HepG2 (cell line): ENCODE results near the gene ADAM10. TPM values are rescaled to one million over a fixed set of nuclear protein-coding genes. Genes with fewer than 3 reads are reported as not detected.

Experiments
- ATAC-seq: fragments of 200-7000 bp; cut with Tn5 transposase; 3 replicates; pipeline ENCODE4 v1.9.1; 2020; ENCODE audit warnings: mild to moderate bottlenecking, moderate library complexity
- BruUV-seq: library from RNA; stranded (reverse); fragments of 400-500 nt; replicated peaks from 2 replicates; lab custom pipeline; 2021; lab: Mats Ljungman, UMichigan
- CTCF ChIA-PET: fragments of 300-600 bp; formaldehyde crosslinking; extraction: SDS; loops from one replicate; lab custom pipeline; 2021; ENCODE audit warnings: low total read pairs, inconsistent platforms, low intra/inter-chr PET ratio; lab: Yijun Ruan, JAX
- POLR2A ChIA-PET: fragments of 350-600 bp; sonication (Branson Sonifier 250); formaldehyde crosslinking; loops from one replicate; lab custom pipeline; 2020; ENCODE audit warnings: antibody characterized with exemption, inconsistent platforms; lab: Yijun Ruan, JAX
- DNase-seq: peaks from one replicate; pipeline ENCODE4 v3.0.0-alpha.2; 2015; ENCODE audit warnings: low spot score
- FAIRE-seq: peaks from 3 replicates; lab custom pipeline; 2011; peaks lifted over from hg19 to GRCh38; lab: Jason Lieb, UNC
- H2AFZ ChIP-seq: one replicate; pipeline ENCODE4 v1.6.1; 2011; ENCODE audit warnings: low read length, inconsistent platforms
- H3K27ac ChIP-seq: fragments of 300-600 bp; 3 replicates; pipeline ENCODE4 v1.8.0; 2011; ENCODE audit warnings: mixed run types, mild to moderate bottlenecking, mixed read lengths, low read length, inconsistent platforms; ENCODE audit not compliant: insufficient read depth; ENCODE audit errors: extremely low read length
- H3K27me3 ChIP-seq, 2 experiments: fragments of 200-600 bp in 1 of 2; 2 replicates in 1 of 2; 3 replicates in 1 of 2; pipeline versions ENCODE4 v1.6.0 to v1.8.0; 2011; ENCODE audit warnings: low read length in 2 of 2, mild to moderate bottlenecking in 2 of 2, moderate library complexity in 2 of 2, inconsistent platforms in 1 of 2; ENCODE audit not compliant: insufficient read depth in 2 of 2, control insufficient read depth in 1 of 2
- H3K36me3 ChIP-seq, 2 experiments: fragments of 200-600 bp in 1 of 2; replicated peaks in 1 of 2; 2 replicates in 1 of 2; 3 replicates in 1 of 2; pipeline versions ENCODE4 v1.5.1 to v1.8.0; 2011; ENCODE audit warnings: low read length in 2 of 2, inconsistent platforms in 1 of 2; ENCODE audit not compliant: insufficient read depth in 2 of 2, control insufficient read depth in 1 of 2
- H3K4me1 ChIP-seq: 2 replicates; pipeline ENCODE4 v1.5.1; 2012; ENCODE audit warnings: low read length, inconsistent platforms; ENCODE audit not compliant: insufficient read depth
- H3K4me2 ChIP-seq: 2 replicates; pipeline ENCODE4 v1.6.0; 2011; ENCODE audit warnings: low read depth, low read length, inconsistent platforms
- H3K4me3 ChIP-seq, 3 experiments: fragments of 200-600 bp in 1 of 3; sonication (generic), shearing (Covaris generic) in 1 of 3; replicated peaks in 1 of 3; 2 replicates each; pipeline ENCODE4 v1.5.1; 2011 to 2016; ENCODE audit warnings: low read length in 3 of 3, inconsistent platforms in 2 of 3, low read depth in 2 of 3, mild to moderate bottlenecking in 2 of 3, control low read depth in 1 of 3, mixed read lengths in 1 of 3; ENCODE audit not compliant: insufficient read depth in 1 of 3
- H3K79me2 ChIP-seq: one replicate; pipeline ENCODE4 v1.6.1; 2011; ENCODE audit warnings: low read length, inconsistent platforms; ENCODE audit not compliant: insufficient read depth
- H3K9ac ChIP-seq: 2 replicates; pipeline ENCODE4 v1.6.0; 2011; ENCODE audit warnings: mild to moderate bottlenecking, low read depth, low read length, inconsistent platforms; ENCODE audit not compliant: insufficient read depth
- H3K9me3 ChIP-seq: 2 replicates; pipeline ENCODE4 v1.5.1; 2012; ENCODE audit warnings: mild to moderate bottlenecking, low read length
- H4K20me1 ChIP-seq: 2 replicates; pipeline ENCODE4 v1.6.0; 2011; ENCODE audit warnings: inconsistent platforms, mild to moderate bottlenecking, low read length, moderate library complexity; ENCODE audit not compliant: insufficient read depth
- FUBP1 ChIP-seq: sonication (generic); formaldehyde crosslinking; IDR thresholded peaks from 2 replicates; pipeline ENCODE4 v1.5.1; 2020; ENCODE audit warnings: missing genetic modification reagents, mild to moderate bottlenecking, borderline replicate concordance
- MBD4 ChIP-seq: IDR thresholded peaks from 2 replicates; pipeline ENCODE4 v1.6.1; 2012; ENCODE audit warnings: low read length, inconsistent platforms, borderline replicate concordance
- NPAS2 ChIP-seq: sonication (generic); formaldehyde crosslinking; IDR thresholded peaks from 2 replicates; pipeline ENCODE4 v1.8.0; 2022; ENCODE audit warnings: mild to moderate bottlenecking, missing genetic modification reagents, borderline replicate concordance
- RARA ChIP-seq: IDR thresholded peaks from 2 replicates; pipeline ENCODE4 v1.6.1; 2016; ENCODE audit warnings: missing genetic modification reagents, missing compliant biosample characterization
- RARG ChIP-seq: sonication (generic); formaldehyde crosslinking; IDR thresholded peaks from 2 replicates; pipeline ENCODE4 v1.4.0; 2020; ENCODE audit warnings: low read depth, mild to moderate bottlenecking, missing genetic modification reagents
- ZBTB21 ChIP-seq: sonication (generic); formaldehyde crosslinking; IDR thresholded peaks from 2 replicates; pipeline ENCODE4 v1.4.0; 2020; ENCODE audit warnings: missing genetic modification reagents
- ZBTB46 ChIP-seq: sonication (generic); formaldehyde crosslinking; IDR thresholded peaks from 2 replicates; pipeline ENCODE4 v1.4.0; 2020; ENCODE audit warnings: mild to moderate bottlenecking, missing genetic modification reagents, borderline replicate concordance
- ZNF256 ChIP-seq: sonication (generic); formaldehyde crosslinking; conservative IDR thresholded peaks from 2 replicates; pipeline ENCODE4 v1.4.0; 2020; ENCODE audit warnings: missing genetic modification reagents
- WGBS: methylation state at CpG from one replicate; pipeline ENCODE4 v1.1.6; 2017; ENCODE audit warnings: low lambda C conversion rate; 5-methylcytosine and 5-hydroxymethylcytosine counted together
- in situ Hi-C: cut with HindIII; loops from 2 replicates; pipeline ENCODE4 v1.10.0; 2017; ENCODE audit warnings: low pct_unique_long_range_greater_than_20kb; ENCODE audit not compliant: extremely low pct_ligation_motif_present
- intact Hi-C: fragments of 100-400 bp; cut with micrococcal nuclease; formaldehyde crosslinking; loops from one replicate; pipeline ENCODE4 v1.10.0; 2022; ENCODE audit not compliant: unreplicated experiment
- polyA plus RNA-seq, 8 experiments: library from polyadenylated mRNA; depleted of rRNA in 3 of 8; stranded (reverse) in 7 of 8; unstranded in 1 of 8; fragments of >200 nt; fragmentation: Illumina TruSeq in 4 of 8; extraction: Trizol in 4 of 8; gene quantifications; 2 replicates each; pipeline versions ENCODE4 v1.2.1 to v1.2.3, GENCODE V29; 2011 to 2016; ENCODE audit warnings: low read depth in 4 of 8, missing spikeins in 1 of 8, mixed read lengths in 1 of 8; ENCODE audit not compliant: insufficient read depth in 1 of 8
- total RNA-seq, 5 experiments: library from RNA; depleted of rRNA; stranded (reverse); fragments of >200 nt; fragmentation: Illumina TruSeq; extraction: Trizol; gene quantifications; 2 replicates each; pipeline ENCODE4 v1.2.3, GENCODE V29; 2016; ENCODE audit warnings: low read depth in 1 of 5
- TF ChIP-seq, protein P1 (sequence below): sonication (generic); formaldehyde crosslinking; IDR thresholded peaks from 2 replicates; pipeline ENCODE4 v1.5.1; 2020; ENCODE audit warnings: mild to moderate bottlenecking, missing genetic modification reagents, moderate library complexity

Gene ADAM10
- total and polyA plus RNA-seq, 2 of the 13 experiments (the other 11 are each of a cell fraction or from before 2014, with no cell fraction given), result 92.7 to 125 TPM

- peaks cover 31% of the 10 kb centered on the region for H3K4me1 ChIP-seq
- CTCF ChIA-PET, result no interaction called here
- TF ChIP-seq ZNF256 (CRISPR knock-in tag) (no peak), MBD4 (no peak), FUBP1 (CRISPR knock-in tag) (no peak), ZBTB46 (no peak), ZBTB21 (CRISPR knock-in tag) (no peak), NPAS2 (CRISPR knock-in tag) (no peak), RARG (no peak), RARA (CRISPR knock-in tag) (no peak)
- TF ChIP-seq, protein P1, sequence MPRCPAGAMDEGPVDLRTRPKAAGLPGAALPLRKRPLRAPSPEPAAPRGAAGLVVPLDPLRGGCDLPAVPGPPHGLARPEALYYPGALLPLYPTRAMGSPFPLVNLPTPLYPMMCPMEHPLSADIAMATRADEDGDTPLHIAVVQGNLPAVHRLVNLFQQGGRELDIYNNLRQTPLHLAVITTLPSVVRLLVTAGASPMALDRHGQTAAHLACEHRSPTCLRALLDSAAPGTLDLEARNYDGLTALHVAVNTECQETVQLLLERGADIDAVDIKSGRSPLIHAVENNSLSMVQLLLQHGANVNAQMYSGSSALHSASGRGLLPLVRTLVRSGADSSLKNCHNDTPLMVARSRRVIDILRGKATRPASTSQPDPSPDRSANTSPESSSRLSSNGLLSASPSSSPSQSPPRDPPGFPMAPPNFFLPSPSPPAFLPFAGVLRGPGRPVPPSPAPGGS (CRISPR knock-in tag), result no peak
- no peaks in the 10 kb centered on the region for H3K36me3 ChIP-seq
- POLR2A ChIA-PET, result interaction anchor here (1.1 to 2.3 kb wide), 5 partner anchors 23 to 195 kb away, joined by 3 to 10 read pairs (median 7); partner anchors contain the start of gene MINDY2
- H3K4me2 ChIP-seq, result peak overlapping the region; percentile 25; the same call in 1 of the 2 replicates
- H4K20me1 ChIP-seq, result no peaks in the 10 kb centered on the region
- no peak overlapping the region for H3K4me3 ChIP-seq
- H3K27me3 ChIP-seq, result no peaks in the 10 kb centered on the region
- no TSS peak for BruUV-seq
- no peaks in the 10 kb centered on the region for H3K9me3 ChIP-seq
- no peak overlapping the region for H2AFZ ChIP-seq
- DNase-seq (peak; percentile 14), ATAC-seq (peak; percentile 52), FAIRE-seq (no peak)
- no peak overlapping the region for H3K27ac ChIP-seq
- intact Hi-C loops (loop anchor here (2.0 kb wide), 1 partner anchor 28 kb away; no protein-coding TSS in a partner anchor), in situ Hi-C loops (no loop called here)
- H3K9ac ChIP-seq, result no peak overlapping the region
- 84% methylated on average over 14 of the region's 14 CpGs for WGBS
- H3K79me2 ChIP-seq, result no peaks in the 10 kb centered on the region
These were observed 174.3 kb downstream of the ADAM10 start for GRCh38 chr15:58575045-58575786.
